DMS53 treated with DMSO at 0.1 percent for 48 hours (cell line): ENCODE data around the gene SCN4A.
A peak's percentile ranks its signal among the peaks of the same experiment; 100 is the strongest.

Experiments used
- DNase-seq: peaks from one replicate; lab custom pipeline; 2025; ENCODE audit not compliant: unreplicated experiment; lab: John Stamatoyannopoulos, UW

Gene SCN4A

GRCh38 chr17:64002658-64003525 is 30.2 kb upstream of the SCN4A start:
- DNase-seq, result no peak

- DNase-seq, result no peak
Measured at GRCh38 chr17:64001763-64002529, 29.2 kb upstream of the SCN4A start.

- no peak for DNase-seq
Measured at GRCh38 chr17:64001091-64001579, 28.4 kb upstream of the SCN4A start.

- no peak for DNase-seq
Measured at GRCh38 chr17:63999680-64000531, 27.2 kb upstream of the SCN4A start.

GRCh38 chr17:63998721-63999679 is 26.3 kb upstream of the SCN4A start:
- no peak for DNase-seq

- DNase-seq, result peak; percentile 6
Measured at GRCh38 chr17:63998050-63998720, 25.5 kb upstream of the SCN4A start, which contains the start of gene PRR29. TSS of gene PRR29 (plus strand) at chr17:63998351. CDS start at chr17:63998365, 14 bp downstream.

- DNase-seq, result no peak
Measured at GRCh38 chr17:63997341-63998048, 24.8 kb upstream of the SCN4A start.

GRCh38 chr17:63996430-63997182 is 23.9 kb upstream of the SCN4A start:
- no peak for DNase-seq

- DNase-seq, result no peak
Measured at GRCh38 chr17:63995626-63996025, 22.9 kb upstream of the SCN4A start.

GRCh38 chr17:63993368-63993985 is 20.8 kb upstream of the SCN4A start:
- no peak for DNase-seq

GRCh38 chr17:63991611-63992010 is 18.9 kb upstream of the SCN4A start:
- no peak for DNase-seq

- DNase-seq, result no peak
Measured at GRCh38 chr17:63989622-63990345, 17.1 kb upstream of the SCN4A start.

GRCh38 chr17:63988741-63989621 is 16.3 kb upstream of the SCN4A start:
- DNase-seq, result no peak

GRCh38 chr17:63988127-63988478 is 15.4 kb upstream of the SCN4A start:
- no peak for DNase-seq

GRCh38 chr17:63987221-63988126 is 14.8 kb upstream of the SCN4A start:
- DNase-seq, result no peak
